Liver (tissue), 9 donors: ENCODE measurements around the gene ARFGAP2. TPM values are rescaled to one million over a fixed set of nuclear protein-coding genes. Genes with fewer than 3 reads are reported as not detected.

Source experiments
- DNase-seq: peaks from one replicate; pipeline ENCODE4 v3.0.0-alpha.2; 2017; ENCODE audit warnings: low spot score
- H3K27ac ChIP-seq, 2 donors: one replicate each; pipeline ENCODE4 v1.7.0; 2013; ENCODE audit warnings: inconsistent platforms in 2 of 2, low read length in 2 of 2, control low read depth in 1 of 2, low read depth in 1 of 2, mild to moderate bottlenecking in 1 of 2
- H3K27me3 ChIP-seq, 4 donors: one replicate each; pipeline versions ENCODE4 v1.6.1 to v1.7.0; 2013; ENCODE audit warnings: low read length in 3 of 4, inconsistent platforms in 1 of 4, mild to moderate bottlenecking in 1 of 4, moderate library complexity in 1 of 4; ENCODE audit not compliant: control insufficient read depth in 4 of 4, insufficient read depth in 4 of 4
- H3K36me3 ChIP-seq, 4 donors: one replicate each; pipeline versions ENCODE4 v1.6.1 to v1.7.0; 2013; ENCODE audit warnings: low read length in 3 of 4, mild to moderate bottlenecking in 3 of 4, low read depth in 1 of 4, moderate library complexity in 1 of 4; ENCODE audit not compliant: control insufficient read depth in 4 of 4, insufficient read depth in 3 of 4
- H3K4me1 ChIP-seq, 4 donors: one replicate each; pipeline versions ENCODE4 v1.6.1 to v1.7.0; 2013; ENCODE audit warnings: low read length in 3 of 4, mild to moderate bottlenecking in 3 of 4, moderate library complexity in 1 of 4; ENCODE audit not compliant: control insufficient read depth in 4 of 4, insufficient read depth in 4 of 4
- H3K4me3 ChIP-seq, 3 donors: one replicate each; pipeline versions ENCODE4 v1.6.1 to v1.7.0; 2013; ENCODE audit warnings: low read length in 3 of 3, control low read depth in 1 of 3, low read depth in 1 of 3, mild to moderate bottlenecking in 1 of 3
- H3K9ac ChIP-seq, 2 donors: one replicate each; pipeline ENCODE4 v1.7.0; 2013; ENCODE audit warnings: low read length in 2 of 2, mild to moderate bottlenecking in 2 of 2, moderate library complexity in 2 of 2, control low read depth in 1 of 2, low read depth in 1 of 2
- H3K9me3 ChIP-seq, 4 donors: one replicate each; pipeline versions ENCODE4 v1.6.1 to v1.7.0; 2013; ENCODE audit warnings: low read length in 3 of 4; ENCODE audit not compliant: control insufficient read depth in 4 of 4
- EGR1 ChIP-seq, 2 donors: IDR thresholded peaks; 2 replicates each; pipeline ENCODE4 v1.6.1; 2016 to 2018; ENCODE audit warnings: antibody characterized with exemption in 2 of 2, low read depth in 2 of 2
- FOXA1 ChIP-seq: IDR thresholded peaks from 2 replicates; pipeline ENCODE4 v1.6.1; 2016; ENCODE audit warnings: antibody characterized with exemption
- FOXA2 ChIP-seq: IDR thresholded peaks from 2 replicates; pipeline ENCODE4 v1.6.1; 2016; ENCODE audit warnings: antibody characterized with exemption
- GABPA ChIP-seq, 2 donors: IDR thresholded peaks in 1 of 2; conservative IDR thresholded peaks in 1 of 2; 2 replicates each; pipeline ENCODE4 v1.6.1; 2016; ENCODE audit warnings: antibody characterized with exemption in 2 of 2, mild to moderate bottlenecking in 1 of 2, moderate library complexity in 1 of 2
- HNF4A ChIP-seq, 2 donors: conservative IDR thresholded peaks; 2 replicates each; pipeline ENCODE4 v1.6.1; 2016; ENCODE audit warnings: antibody characterized with exemption in 2 of 2, mild to moderate bottlenecking in 2 of 2
- HNF4G ChIP-seq: IDR thresholded peaks from 2 replicates; pipeline ENCODE4 v1.6.1; 2016; ENCODE audit warnings: antibody characterized with exemption
- JUND ChIP-seq, 2 donors: IDR thresholded peaks; 2 replicates each; pipeline ENCODE4 v1.6.1; 2016; ENCODE audit warnings: antibody characterized with exemption in 2 of 2
- MAX ChIP-seq: IDR thresholded peaks from 2 replicates; pipeline ENCODE4 v1.6.1; 2016; ENCODE audit warnings: antibody characterized with exemption
- NR2F2 ChIP-seq: IDR thresholded peaks from 2 replicates; pipeline ENCODE4 v1.6.1; 2016; ENCODE audit warnings: antibody characterized with exemption
- RAD21 ChIP-seq, 2 donors: IDR thresholded peaks; 2 replicates each; pipeline ENCODE4 v1.6.1; 2016; ENCODE audit warnings: antibody characterized with exemption in 2 of 2, mild to moderate bottlenecking in 2 of 2
- RXRA ChIP-seq, 2 donors: IDR thresholded peaks; 2 replicates each; pipeline ENCODE4 v1.6.1; 2017 to 2018; ENCODE audit warnings: antibody characterized with exemption in 2 of 2, mild to moderate bottlenecking in 1 of 2
- SP1 ChIP-seq: IDR thresholded peaks from 2 replicates; pipeline ENCODE4 v1.6.1; 2018; ENCODE audit warnings: antibody characterized with exemption, mild to moderate bottlenecking
- TAF1 ChIP-seq: conservative IDR thresholded peaks from 2 replicates; pipeline ENCODE4 v1.6.1; 2016; ENCODE audit warnings: antibody characterized with exemption, mild to moderate bottlenecking
- YY1 ChIP-seq: IDR thresholded peaks from 2 replicates; pipeline ENCODE4 v1.6.1; 2016; ENCODE audit warnings: antibody characterized with exemption, mild to moderate bottlenecking
- WGBS: extraction: QIAGEN DNeasy Blood & Tissue Kit; methylation state at CpG from one replicate; pipeline ENCODE4 v1.1.7; 2013; 5-methylcytosine and 5-hydroxymethylcytosine counted together
- polyA plus RNA-seq, 2 donors: library from polyadenylated mRNA; stranded (reverse) in 1 of 2; unstranded in 1 of 2; fragments of 200-250 nt in 1 of 2; fragments of >200 nt in 1 of 2; fragmentation: Nextera tagmentation in 1 of 2; extraction: Ambion mirVana in 1 of 2; gene quantifications; one replicate each; pipeline versions ENCODE4 v1.2.1 to v1.2.3, GENCODE V29; 2013 to 2015
- total RNA-seq, 2 donors: library from RNA; depleted of rRNA; stranded (reverse); fragments of >200 nt; gene quantifications; one replicate each; pipeline ENCODE4 v1.2.3, GENCODE V29; 2014
- TF ChIP-seq, protein P1 (sequence below): IDR thresholded peaks from 2 replicates; pipeline ENCODE4 v1.6.1; 2016; ENCODE audit warnings: antibody characterized with exemption
- TF ChIP-seq, protein P2 (sequence below): fragments of 150-350 bp; IDR thresholded peaks from 2 replicates; pipeline ENCODE4 v1.5.1; 2017; ENCODE audit warnings: improper control_type of control experiment, low read depth, low read length; ENCODE audit not compliant: missing input control
- TF ChIP-seq, protein P3 (sequence below): IDR thresholded peaks from 2 replicates; pipeline ENCODE4 v1.6.1; 2016; ENCODE audit warnings: antibody characterized with exemption, mild to moderate bottlenecking
- TF ChIP-seq, protein P4 (sequence below): IDR thresholded peaks from 2 replicates; pipeline ENCODE4 v1.6.1; 2016; ENCODE audit warnings: antibody characterized with exemption
- donor health status: healthy.
- donor health status: healthy.
- donor health status: healthy.
- donor health status: healthy.
- donor health status: healthy.

ARFGAP2 gene
- total and polyA plus RNA-seq, 4 donors, result 37.3 to 163 (median 53.0) TPM

GRCh38 chr11:47123094-47123493 lies 53.6 kb downstream of the ARFGAP2 start:
- Histone ChIP-seq H3K4me3 (no peak overlapping the region), H3K9ac (no peak overlapping the region), H3K4me1 (peaks cover 0 to 14% (median 3%) of the 10 kb centered on the region in 4 donors), H3K36me3 (no peaks in the 10 kb centered on the region), H3K27me3 (no peaks in the 10 kb centered on the region), H3K9me3 (no peaks in the 10 kb centered on the region), H3K27ac (no peak overlapping the region)
- no peak for TF ChIP-seq FOXA1
- no peak for TF ChIP-seq EGR1 (IDR thresholded peaks at IDR 0.05; ENCODE audit: low read depth in 2 of 2)
- TF ChIP-seq FOXA2, result no peak
- no peak for TF ChIP-seq SP1
- no peak for TF ChIP-seq JUND (IDR thresholded peaks at IDR 0.05)
- TF ChIP-seq HNF4G, result no peak
- no peak for TF ChIP-seq HNF4A (conservative IDR thresholded peaks at IDR 0.05)
- TF ChIP-seq, protein P1, sequence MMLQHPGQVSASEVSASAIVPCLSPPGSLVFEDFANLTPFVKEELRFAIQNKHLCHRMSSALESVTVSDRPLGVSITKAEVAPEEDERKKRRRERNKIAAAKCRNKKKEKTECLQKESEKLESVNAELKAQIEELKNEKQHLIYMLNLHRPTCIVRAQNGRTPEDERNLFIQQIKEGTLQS, result no peak
- TF ChIP-seq, protein P2, sequence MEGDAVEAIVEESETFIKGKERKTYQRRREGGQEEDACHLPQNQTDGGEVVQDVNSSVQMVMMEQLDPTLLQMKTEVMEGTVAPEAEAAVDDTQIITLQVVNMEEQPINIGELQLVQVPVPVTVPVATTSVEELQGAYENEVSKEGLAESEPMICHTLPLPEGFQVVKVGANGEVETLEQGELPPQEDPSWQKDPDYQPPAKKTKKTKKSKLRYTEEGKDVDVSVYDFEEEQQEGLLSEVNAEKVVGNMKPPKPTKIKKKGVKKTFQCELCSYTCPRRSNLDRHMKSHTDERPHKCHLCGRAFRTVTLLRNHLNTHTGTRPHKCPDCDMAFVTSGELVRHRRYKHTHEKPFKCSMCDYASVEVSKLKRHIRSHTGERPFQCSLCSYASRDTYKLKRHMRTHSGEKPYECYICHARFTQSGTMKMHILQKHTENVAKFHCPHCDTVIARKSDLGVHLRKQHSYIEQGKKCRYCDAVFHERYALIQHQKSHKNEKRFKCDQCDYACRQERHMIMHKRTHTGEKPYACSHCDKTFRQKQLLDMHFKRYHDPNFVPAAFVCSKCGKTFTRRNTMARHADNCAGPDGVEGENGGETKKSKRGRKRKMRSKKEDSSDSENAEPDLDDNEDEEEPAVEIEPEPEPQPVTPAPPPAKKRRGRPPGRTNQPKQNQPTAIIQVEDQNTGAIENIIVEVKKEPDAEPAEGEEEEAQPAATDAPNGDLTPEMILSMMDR, result no peak
- TF ChIP-seq, protein P3, sequence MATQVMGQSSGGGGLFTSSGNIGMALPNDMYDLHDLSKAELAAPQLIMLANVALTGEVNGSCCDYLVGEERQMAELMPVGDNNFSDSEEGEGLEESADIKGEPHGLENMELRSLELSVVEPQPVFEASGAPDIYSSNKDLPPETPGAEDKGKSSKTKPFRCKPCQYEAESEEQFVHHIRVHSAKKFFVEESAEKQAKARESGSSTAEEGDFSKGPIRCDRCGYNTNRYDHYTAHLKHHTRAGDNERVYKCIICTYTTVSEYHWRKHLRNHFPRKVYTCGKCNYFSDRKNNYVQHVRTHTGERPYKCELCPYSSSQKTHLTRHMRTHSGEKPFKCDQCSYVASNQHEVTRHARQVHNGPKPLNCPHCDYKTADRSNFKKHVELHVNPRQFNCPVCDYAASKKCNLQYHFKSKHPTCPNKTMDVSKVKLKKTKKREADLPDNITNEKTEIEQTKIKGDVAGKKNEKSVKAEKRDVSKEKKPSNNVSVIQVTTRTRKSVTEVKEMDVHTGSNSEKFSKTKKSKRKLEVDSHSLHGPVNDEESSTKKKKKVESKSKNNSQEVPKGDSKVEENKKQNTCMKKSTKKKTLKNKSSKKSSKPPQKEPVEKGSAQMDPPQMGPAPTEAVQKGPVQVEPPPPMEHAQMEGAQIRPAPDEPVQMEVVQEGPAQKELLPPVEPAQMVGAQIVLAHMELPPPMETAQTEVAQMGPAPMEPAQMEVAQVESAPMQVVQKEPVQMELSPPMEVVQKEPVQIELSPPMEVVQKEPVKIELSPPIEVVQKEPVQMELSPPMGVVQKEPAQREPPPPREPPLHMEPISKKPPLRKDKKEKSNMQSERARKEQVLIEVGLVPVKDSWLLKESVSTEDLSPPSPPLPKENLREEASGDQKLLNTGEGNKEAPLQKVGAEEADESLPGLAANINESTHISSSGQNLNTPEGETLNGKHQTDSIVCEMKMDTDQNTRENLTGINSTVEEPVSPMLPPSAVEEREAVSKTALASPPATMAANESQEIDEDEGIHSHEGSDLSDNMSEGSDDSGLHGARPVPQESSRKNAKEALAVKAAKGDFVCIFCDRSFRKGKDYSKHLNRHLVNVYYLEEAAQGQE, result no peak
- TF ChIP-seq, protein P4, sequence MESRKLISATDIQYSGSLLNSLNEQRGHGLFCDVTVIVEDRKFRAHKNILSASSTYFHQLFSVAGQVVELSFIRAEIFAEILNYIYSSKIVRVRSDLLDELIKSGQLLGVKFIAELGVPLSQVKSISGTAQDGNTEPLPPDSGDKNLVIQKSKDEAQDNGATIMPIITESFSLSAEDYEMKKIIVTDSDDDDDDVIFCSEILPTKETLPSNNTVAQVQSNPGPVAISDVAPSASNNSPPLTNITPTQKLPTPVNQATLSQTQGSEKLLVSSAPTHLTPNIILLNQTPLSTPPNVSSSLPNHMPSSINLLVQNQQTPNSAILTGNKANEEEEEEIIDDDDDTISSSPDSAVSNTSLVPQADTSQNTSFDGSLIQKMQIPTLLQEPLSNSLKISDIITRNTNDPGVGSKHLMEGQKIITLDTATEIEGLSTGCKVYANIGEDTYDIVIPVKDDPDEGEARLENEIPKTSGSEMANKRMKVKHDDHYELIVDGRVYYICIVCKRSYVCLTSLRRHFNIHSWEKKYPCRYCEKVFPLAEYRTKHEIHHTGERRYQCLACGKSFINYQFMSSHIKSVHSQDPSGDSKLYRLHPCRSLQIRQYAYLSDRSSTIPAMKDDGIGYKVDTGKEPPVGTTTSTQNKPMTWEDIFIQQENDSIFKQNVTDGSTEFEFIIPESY, result no peak
- DNase-seq, result no peak
- WGBS, result 88% methylated on average over 2 of the region's 2 CpGs

DNA sequence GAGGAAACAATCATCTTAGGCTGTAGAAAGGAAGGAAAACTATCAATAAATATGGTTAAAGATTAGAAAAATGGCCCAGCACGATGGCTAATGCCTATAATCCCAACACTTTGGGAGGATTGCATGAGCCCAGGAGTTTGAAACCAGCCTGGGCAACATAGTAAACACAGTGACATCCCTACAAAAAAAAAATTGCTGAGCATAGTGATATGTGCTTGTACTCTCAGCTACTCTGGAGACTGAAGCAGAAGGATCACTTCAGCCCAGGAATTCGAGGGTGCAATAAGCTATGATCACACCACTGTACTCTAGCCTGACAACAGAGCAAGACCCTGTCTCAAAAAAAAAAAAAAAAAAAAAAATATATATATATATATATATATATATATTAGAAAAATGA lies 54.9 kb downstream of the ARFGAP2 start:
- H3K9ac ChIP-seq, result no peak overlapping the region
- no peaks in the 10 kb centered on the region for H3K36me3 ChIP-seq
- H3K27ac ChIP-seq, result no peak overlapping the region
- DNase-seq, result no peak
- TF ChIP-seq YY1, result no peak
- TF ChIP-seq, protein P4, result no peak
- no peak for TF ChIP-seq GABPA (IDR thresholded peaks at IDR 0.05 in 1 of 2, conservative IDR thresholded peaks at IDR 0.05 in 1 of 2)
- no peak for TF ChIP-seq HNF4G
- TF ChIP-seq TAF1, result no peak
- TF ChIP-seq RAD21 (IDR thresholded peaks at IDR 0.05), result no peak
- no peak for TF ChIP-seq RXRA (IDR thresholded peaks at IDR 0.05)
- no peak for TF ChIP-seq SP1
- TF ChIP-seq, protein P3, result no peak
- no peak for TF ChIP-seq FOXA1
- TF ChIP-seq NR2F2, result no peak
- no peak for TF ChIP-seq MAX
- no peak for TF ChIP-seq FOXA2
- no peak for TF ChIP-seq EGR1 (IDR thresholded peaks at IDR 0.05; ENCODE audit: low read depth in 2 of 2)
- no peak for TF ChIP-seq JUND (IDR thresholded peaks at IDR 0.05)
- H3K4me3 ChIP-seq, result no peak overlapping the region
- no peaks in the 10 kb centered on the region for H3K27me3 ChIP-seq
- H3K9me3 ChIP-seq, result no peaks in the 10 kb centered on the region
- WGBS, result 40% methylated on average over 2 of the region's 2 CpGs
- H3K4me1 ChIP-seq, result peaks cover 0 to 14% (median 3%) of the 10 kb centered on the region in 4 donors
